ENCODE data around the gene TMEM258. TPM values are rescaled to one million over a fixed set of nuclear protein-coding genes. Genes with fewer than 3 reads are reported as not detected.

Gene TMEM258
- total and polyA plus RNA-seq, 9 of the 15 experiments (the other 6 are each of a cell fraction or from before 2014, with no cell fraction given): 97.2 to 856 (median 231) TPM

- TF ChIP-seq POLR2H (tag; IDR thresholded peaks at IDR 0.05; ENCODE audit: low read depth) (peak; percentile 79), TEAD1 (CRISPR knock-in tag; IDR thresholded peaks at IDR 0.05) (peak in 1 of 2 experiments; percentile 25; a peak in 1 of 4 replicates), ZNF77 (CRISPR knock-in tag; IDR thresholded peaks at IDR 0.05) (no peak), DIDO1 (tag; IDR thresholded peaks at IDR 0.05; ENCODE audit: low read depth) (0 out of 2 replicates have a peak, but pooled peaks have one; percentile 12), GATAD2A (IDR thresholded peaks at IDR 0.05) (no peak), ZNF165 (CRISPR knock-in tag; IDR thresholded peaks at IDR 0.05; ENCODE audit: borderline replicate concordance) (peak; percentile 6; the same call in 1 of the 2 replicates), YBX1 (IDR thresholded peaks at IDR 0.05) (no peak), CC2D1A (IDR thresholded peaks at IDR 0.05) (peak; percentile 36; the same call in 1 of the 2 replicates), ATF2 (CRISPR knock-in tag; IDR thresholded peaks at IDR 0.05) (no peak), ZBTB1 (CRISPR knock-in tag; IDR thresholded peaks at IDR 0.05; ENCODE audit: borderline replicate concordance, low read depth) (no peak), CREB1 (IDR thresholded peaks at IDR 0.05) (no peak), CREB1 (CRISPR knock-in tag; IDR thresholded peaks at IDR 0.05) (0 out of 2 replicates have a peak, but pooled peaks have one; percentile 19), CBX8 (IDR thresholded peaks at IDR 0.05; ENCODE audit: borderline replicate concordance, extremely low read depth, low read depth, low read length, poor library complexity, severe bottlenecking) (no peak), TRIM28 (IDR thresholded peaks at IDR 0.05) (0 out of 2 replicates have a peak, but pooled peaks have one; percentile 43), SIN3A (IDR thresholded peaks at IDR 0.05; ENCODE audit: borderline replicate concordance in 2 of 2, control insufficient read depth in 1 of 2, low read depth in 2 of 2, low read length in 2 of 2) (no peak), CHD1 (IDR thresholded peaks at IDR 0.05; ENCODE audit: low read length) (no peak), TGIF2 (CRISPR knock-in tag; IDR thresholded peaks at IDR 0.05) (no peak), SRF (CRISPR knock-in tag; IDR thresholded peaks at IDR 0.05) (peak in 1 of 2 experiments; percentile 86; a peak in 2 of 4 replicates), NRF1 (conservative IDR thresholded peaks at IDR 0.05 in 1 of 2, IDR thresholded peaks at IDR 0.05 in 1 of 2) (peak; percentile 74 to 77)
- TF ChIP-seq, protein P1, sequence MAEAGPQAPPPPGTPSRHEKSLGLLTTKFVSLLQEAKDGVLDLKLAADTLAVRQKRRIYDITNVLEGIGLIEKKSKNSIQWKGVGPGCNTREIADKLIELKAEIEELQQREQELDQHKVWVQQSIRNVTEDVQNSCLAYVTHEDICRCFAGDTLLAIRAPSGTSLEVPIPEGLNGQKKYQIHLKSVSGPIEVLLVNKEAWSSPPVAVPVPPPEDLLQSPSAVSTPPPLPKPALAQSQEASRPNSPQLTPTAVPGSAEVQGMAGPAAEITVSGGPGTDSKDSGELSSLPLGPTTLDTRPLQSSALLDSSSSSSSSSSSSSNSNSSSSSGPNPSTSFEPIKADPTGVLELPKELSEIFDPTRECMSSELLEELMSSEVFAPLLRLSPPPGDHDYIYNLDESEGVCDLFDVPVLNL (CRISPR knock-in tag; IDR thresholded peaks at IDR 0.05; ENCODE audit: low read depth): no peak
- TF ChIP-seq, protein P2, sequence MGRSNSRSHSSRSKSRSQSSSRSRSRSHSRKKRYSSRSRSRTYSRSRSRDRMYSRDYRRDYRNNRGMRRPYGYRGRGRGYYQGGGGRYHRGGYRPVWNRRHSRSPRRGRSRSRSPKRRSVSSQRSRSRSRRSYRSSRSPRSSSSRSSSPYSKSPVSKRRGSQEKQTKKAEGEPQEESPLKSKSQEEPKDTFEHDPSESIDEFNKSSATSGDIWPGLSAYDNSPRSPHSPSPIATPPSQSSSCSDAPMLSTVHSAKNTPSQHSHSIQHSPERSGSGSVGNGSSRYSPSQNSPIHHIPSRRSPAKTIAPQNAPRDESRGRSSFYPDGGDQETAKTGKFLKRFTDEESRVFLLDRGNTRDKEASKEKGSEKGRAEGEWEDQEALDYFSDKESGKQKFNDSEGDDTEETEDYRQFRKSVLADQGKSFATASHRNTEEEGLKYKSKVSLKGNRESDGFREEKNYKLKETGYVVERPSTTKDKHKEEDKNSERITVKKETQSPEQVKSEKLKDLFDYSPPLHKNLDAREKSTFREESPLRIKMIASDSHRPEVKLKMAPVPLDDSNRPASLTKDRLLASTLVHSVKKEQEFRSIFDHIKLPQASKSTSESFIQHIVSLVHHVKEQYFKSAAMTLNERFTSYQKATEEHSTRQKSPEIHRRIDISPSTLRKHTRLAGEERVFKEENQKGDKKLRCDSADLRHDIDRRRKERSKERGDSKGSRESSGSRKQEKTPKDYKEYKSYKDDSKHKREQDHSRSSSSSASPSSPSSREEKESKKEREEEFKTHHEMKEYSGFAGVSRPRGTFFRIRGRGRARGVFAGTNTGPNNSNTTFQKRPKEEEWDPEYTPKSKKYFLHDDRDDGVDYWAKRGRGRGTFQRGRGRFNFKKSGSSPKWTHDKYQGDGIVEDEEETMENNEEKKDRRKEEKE (IDR thresholded peaks at IDR 0.05; ENCODE audit: borderline replicate concordance in 1 of 2, control insufficient read depth in 1 of 2, low read depth in 2 of 2, low read length in 1 of 2): 0 out of 4 replicates have a peak, but pooled peaks of 1 of the 2 experiments have one; percentile 40
Observed at GRCh38 chr11:61834278-61835048, 42.1 kb upstream of the TMEM258 start (continued).

All from K562 (cell line).